PC-9 (cell line): ENCODE results near the gene TWSG1. TPM values are rescaled to one million over a fixed set of nuclear protein-coding genes. Genes with fewer than 3 reads are reported as not detected.

Experiments used
- BruUV-seq: library from RNA; stranded (reverse); fragments of 400-500 nt; replicated peaks from 2 replicates; lab custom pipeline; 2021; lab: Mats Ljungman, UMichigan
- CTCF ChIA-PET: fragments of 300-600 bp; sonication (Branson Sonifier 250); formaldehyde crosslinking; loops from one replicate; lab custom pipeline; 2022; ENCODE audit warnings: antibody characterized with exemption; lab: Charles Lee
- POLR2A ChIA-PET: fragments of 300-600 bp; sonication (Branson Sonifier 250); formaldehyde crosslinking; loops from one replicate; lab custom pipeline; 2022; ENCODE audit warnings: antibody characterized with exemption; ENCODE audit not compliant: unreplicated experiment; lab: Charles Lee
- DNase-seq, 2 experiments: peaks; one replicate each; pipeline versions ENCODE4 v3.0.0 to v3.0.0-alpha.2; 2015 to 2022; ENCODE audit warnings: mixed read lengths in 1 of 2
- H2AFZ ChIP-seq: fragments of 200-600 bp; sonication (generic); 2 replicates; pipeline ENCODE4 v1.8.1; 2017; ENCODE audit warnings: antibody characterized with exemption
- H3F3A ChIP-seq: fragments of 200-600 bp; sonication (generic); 2 replicates; pipeline ENCODE4 v1.8.1; 2017; ENCODE audit warnings: antibody characterized with exemption, mild to moderate bottlenecking, low read depth; ENCODE audit not compliant: insufficient read depth
- H3K27ac ChIP-seq: fragments of 200-600 bp; sonication (generic); 2 replicates; pipeline ENCODE4 v1.6.1; 2016; ENCODE audit warnings: mixed run types
- H3K27me3 ChIP-seq: fragments of 200-600 bp; sonication (generic); 2 replicates; pipeline ENCODE4 v1.6.1; 2016; ENCODE audit warnings: low read depth, mixed run types; ENCODE audit not compliant: insufficient read depth
- H3K36me3 ChIP-seq: fragments of 200-600 bp; sonication (generic); 2 replicates; pipeline ENCODE4 v1.6.1; 2016; ENCODE audit warnings: low read depth, mixed run types
- H3K4me1 ChIP-seq: fragments of 200-600 bp; sonication (generic); replicated peaks from 2 replicates; pipeline ENCODE4 v1.6.1; 2016; ENCODE audit warnings: mixed run types; ENCODE audit not compliant: insufficient read depth
- H3K4me2 ChIP-seq: fragments of 200-600 bp; sonication (generic); 2 replicates; pipeline ENCODE4 v1.6.1; 2017; ENCODE audit warnings: mixed run types
- H3K4me3 ChIP-seq: fragments of 200-600 bp; sonication (generic); 2 replicates; pipeline ENCODE4 v1.6.1; 2016; ENCODE audit warnings: mixed run types
- H3K79me2 ChIP-seq: fragments of 200-600 bp; sonication (generic); 2 replicates; pipeline ENCODE4 v1.6.1; 2017; ENCODE audit warnings: low read depth, mixed run types
- H3K9me2 ChIP-seq: fragments of 200-600 bp; sonication (generic); 2 replicates; pipeline ENCODE4 v1.8.1; 2017; ENCODE audit warnings: mild to moderate bottlenecking; ENCODE audit not compliant: insufficient read depth
- H3K9me3 ChIP-seq: fragments of 200-600 bp; sonication (generic); 2 replicates; pipeline ENCODE4 v1.8.1; 2016; ENCODE audit warnings: low read depth; ENCODE audit not compliant: insufficient read depth
- H4K20me1 ChIP-seq: fragments of 200-600 bp; sonication (generic); 2 replicates; pipeline ENCODE4 v1.8.1; 2017; ENCODE audit not compliant: insufficient read depth
- CTCF ChIP-seq: fragments of 200-600 bp; sonication (generic); conservative IDR thresholded peaks from 2 replicates; pipeline ENCODE4 v1.6.1; 2017; ENCODE audit warnings: mixed run types, antibody characterized with exemption, mild to moderate bottlenecking, moderate library complexity
- EZH2 ChIP-seq: fragments of 200-600 bp; sonication (generic); IDR thresholded peaks from 2 replicates; pipeline ENCODE4 v1.8.0; 2017; ENCODE audit warnings: antibody characterized with exemption, low read depth
- intact Hi-C: fragments of 100-400 bp; cut with micrococcal nuclease; formaldehyde crosslinking; loops from one replicate; pipeline ENCODE4 v1.10.0; 2022; ENCODE audit not compliant: unreplicated experiment
- total RNA-seq: library from RNA; stranded (reverse); gene quantifications from 2 replicates; pipeline ENCODE4 v1.2.3, GENCODE V29; 2021

Gene TWSG1
- total RNA-seq, 1 experiment from 2014 or later: 52.1 TPM

DNA sequence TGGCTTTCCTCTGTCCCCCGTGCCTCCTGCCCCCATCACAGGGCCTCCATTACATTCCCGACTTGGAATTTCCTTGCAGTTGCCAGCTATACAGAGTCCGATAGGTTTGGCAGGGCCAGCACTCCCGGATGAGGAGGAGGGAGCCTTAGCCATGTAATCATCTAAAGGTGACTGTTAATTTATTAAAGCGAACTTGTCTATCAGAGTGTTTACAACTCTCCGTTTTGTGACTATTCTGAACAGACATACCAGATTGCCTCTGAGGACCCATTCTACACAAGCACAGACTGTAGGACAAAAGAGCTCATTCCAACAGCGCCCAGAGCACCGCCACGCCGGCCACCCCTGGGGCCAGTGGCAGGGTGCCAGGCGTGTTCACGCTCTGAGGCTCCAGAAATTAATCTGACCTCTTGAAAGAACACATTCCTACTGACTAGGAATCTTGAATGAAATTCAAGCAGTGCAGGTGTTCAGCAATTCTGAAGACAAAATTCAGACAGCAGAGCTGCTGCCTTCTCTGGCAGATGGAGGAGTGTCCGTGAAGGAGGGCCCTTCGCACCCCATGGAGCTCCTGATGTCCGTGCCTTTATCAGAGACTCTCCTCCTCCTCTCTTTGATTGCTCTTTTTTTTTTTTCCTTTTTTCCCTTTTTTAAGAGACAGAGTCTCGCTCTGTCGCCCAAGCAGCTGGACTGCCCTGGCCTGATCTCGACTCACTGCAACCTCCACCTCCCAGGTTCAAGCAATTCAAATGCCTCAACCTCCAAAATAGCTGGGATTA, 82.7 kb downstream of the TWSG1 start:
- ChIA-PET POLR2A (interaction anchor here (0.6 to 1.0 kb wide), 5 partner anchors 62 to 808 kb away, joined by 4 to 26 read pairs (median 4); partner anchors contain the start of genes RAB12 and TWSG1), CTCF (interaction anchor here (0.6 kb wide), 1 partner anchor 763 kb away, joined by 4 read pairs; no protein-coding TSS in a partner anchor)
- Histone ChIP-seq H3K4me2 (no peak overlapping the region), H4K20me1 (no peaks in the 10 kb centered on the region), H3K4me3 (no peak overlapping the region), H3K9me2 (no peaks in the 10 kb centered on the region), H3K27me3 (no peaks in the 10 kb centered on the region), H3K9me3 (no peaks in the 10 kb centered on the region; the same call in 1 of the 2 replicates), H3K27ac (no peak overlapping the region), H3F3A (no peaks in the 10 kb centered on the region), H3K79me2 (no peaks in the 10 kb centered on the region), H3K36me3 (no peaks in the 10 kb centered on the region), H2AFZ (no peak overlapping the region), H3K4me1 (peaks cover 9% of the 10 kb centered on the region)
- DNase-seq: peak in 1 of 2 experiments; percentile 92
- BruUV-seq: no TSS peak
- intact Hi-C loops: loop anchor here (1.0 to 10.0 kb wide), 2 partner anchors 58 to 82 kb away; partner anchors contain the start of genes RALBP1 and TWSG1
- TF ChIP-seq CTCF: no peak
- no peak for TF ChIP-seq EZH2

- no peaks in the 10 kb centered on the region for H3K79me2 ChIP-seq
- intact Hi-C loops: loop anchor here (10.0 kb wide), 1 partner anchor 83 kb away; the partner anchor contains the start of gene TWSG1
- H3K36me3 ChIP-seq: no peaks in the 10 kb centered on the region
- no peaks in the 10 kb centered on the region for H4K20me1 ChIP-seq
- no peak overlapping the region for H3K4me3 ChIP-seq
- peaks cover 6% of the 10 kb centered on the region; the same call in 1 of the 2 replicates for H3F3A ChIP-seq
- ChIA-PET POLR2A (interaction anchor here (1.0 kb wide), 1 partner anchor 335 kb away, joined by 4 read pairs; no protein-coding TSS in a partner anchor), CTCF (interaction anchor here (0.7 kb wide), 1 partner anchor 52 kb away, joined by 3 read pairs; no protein-coding TSS in a partner anchor)
- no peak for DNase-seq
- H3K9me2 ChIP-seq: no peaks in the 10 kb centered on the region
- no peak overlapping the region for H2AFZ ChIP-seq
- H3K27me3 ChIP-seq: no peaks in the 10 kb centered on the region
- H3K4me1 ChIP-seq: peaks cover 17% of the 10 kb centered on the region
- TF ChIP-seq EZH2 (no peak), CTCF (no peak)
- H3K4me2 ChIP-seq: no peak overlapping the region
- no TSS peak for BruUV-seq
- peaks cover 3% of the 10 kb centered on the region; the same call in 1 of the 2 replicates for H3K9me3 ChIP-seq
- no peak overlapping the region for H3K27ac ChIP-seq
These were observed 83.6 kb downstream of the TWSG1 start for GRCh38 chr18:9418047-9418690.

DNA sequence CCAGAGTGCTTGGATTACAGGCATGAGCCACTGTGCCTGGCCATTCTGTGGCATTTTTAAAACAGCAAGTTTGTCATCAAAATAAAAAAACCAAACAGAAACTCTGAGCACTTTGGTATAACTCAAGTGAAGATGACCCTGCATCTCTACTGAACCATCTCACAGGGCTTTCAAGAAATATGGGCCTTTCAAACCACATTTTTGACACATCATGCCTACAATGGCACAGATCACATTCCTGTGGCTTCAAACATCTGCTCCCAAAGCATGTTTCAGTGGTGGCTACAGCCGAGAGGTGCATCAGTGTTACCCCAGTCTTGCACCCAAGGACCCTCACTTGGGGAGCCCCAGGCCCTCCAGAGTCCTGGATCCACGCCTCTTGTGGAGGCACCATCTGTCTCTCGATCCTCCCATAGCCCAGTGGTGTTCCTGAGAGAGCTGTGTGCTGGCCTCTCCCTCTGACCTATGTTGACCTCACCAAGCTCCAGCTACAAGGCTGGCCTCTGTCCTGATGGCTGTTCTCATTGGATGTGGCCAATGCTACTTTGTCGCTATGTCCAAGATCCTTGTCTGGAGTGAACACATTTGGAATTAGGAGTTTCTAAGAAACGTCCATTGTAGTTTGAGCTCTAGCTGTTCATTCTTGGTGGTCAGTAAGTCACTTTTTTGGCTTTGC, 85.5 kb downstream of the TWSG1 start:
- no peak overlapping the region for H3K4me3 ChIP-seq
- intact Hi-C loops: loop anchor here (10.0 kb wide), 1 partner anchor 85 kb away; the partner anchor contains the start of gene TWSG1
- CTCF ChIA-PET: interaction anchor here (0.7 kb wide), 1 partner anchor 259 kb away, joined by 5 read pairs; no protein-coding TSS in a partner anchor
- H3K4me1 ChIP-seq: peaks cover 17% of the 10 kb centered on the region
- H3K4me2 ChIP-seq: no peak overlapping the region
- no peaks in the 10 kb centered on the region for H3K9me2 ChIP-seq
- TF ChIP-seq EZH2: no peak
- TF ChIP-seq CTCF: no peak
- POLR2A ChIA-PET: no interaction called here
- peaks cover 9% of the 10 kb centered on the region; the same call in 1 of the 2 replicates for H3K9me3 ChIP-seq
- no peaks in the 10 kb centered on the region for H3K36me3 ChIP-seq
- H3K27me3 ChIP-seq: no peaks in the 10 kb centered on the region
- H3F3A ChIP-seq: peaks cover 11% of the 10 kb centered on the region; the same call in 1 of the 2 replicates
- H3K79me2 ChIP-seq: no peaks in the 10 kb centered on the region
- no peaks in the 10 kb centered on the region for H4K20me1 ChIP-seq
- no TSS peak for BruUV-seq
- no peak overlapping the region for H3K27ac ChIP-seq
- H2AFZ ChIP-seq: no peak overlapping the region
- DNase-seq: no peak
